Lower leg skin (tissue), 4 donors: ENCODE results near the gene PTPRN2. TPM values are rescaled to one million over a fixed set of nuclear protein-coding genes. Genes with fewer than 3 reads are reported as not detected.
"Not testable (repeated sequence)": the region's sequence is repeated elsewhere in the genome, so short reads cannot be mapped to it uniquely, and the experiment has no call there.

Source experiments
- DNase-seq, 2 donors: peaks; one replicate each; pipeline ENCODE4 v3.0.0-alpha.2; 2019; ENCODE audit warnings: low spot score in 2 of 2
- H3K4me3 ChIP-seq: fragments of 200-600 bp; sonication (generic); 2 replicates; pipeline ENCODE4 v1.5.1; 2017; ENCODE audit warnings: mild to moderate bottlenecking, low read depth; ENCODE audit not compliant: poor library complexity, severe bottlenecking
- POLR2A ChIP-seq, 2 donors: fragments of 450-650 bp; IDR thresholded peaks; one replicate each; pipeline ENCODE4 v1.6.1; 2016 to 2017; ENCODE audit warnings: antibody characterized with exemption in 2 of 2, mild to moderate bottlenecking in 1 of 2, moderate library complexity in 1 of 2
- WGBS, 2 donors: methylation state at CpG; one replicate each; pipeline ENCODE4 v1.1.5; 2018; 5-methylcytosine and 5-hydroxymethylcytosine counted together
- intact Hi-C: fragments of 100-400 bp; cut with DNase I; formaldehyde crosslinking; loops from one replicate; pipeline ENCODE4 v1.15.0; 2023; ENCODE audit warnings: low total_unique reads
- total RNA-seq, 4 donors: library from RNA; depleted of rRNA; stranded (reverse); fragments of >200 nt; gene quantifications; one replicate each; pipeline ENCODE4 v1.1.0, GENCODE V29; 2016
- TF ChIP-seq, protein P1 (sequence below), 3 donors: fragments of 450-650 bp; IDR thresholded peaks; one replicate each; pipeline ENCODE4 v1.5.1; 2016; ENCODE audit warnings: antibody characterized with exemption in 3 of 3, mild to moderate bottlenecking in 3 of 3, moderate library complexity in 2 of 3

PTPRN2 gene
- total RNA-seq, 4 donors from 2014 or later = 0.11 to 1.6 (median 0.92) TPM

- intact Hi-C loops = no loop called here
- no peak overlapping the region for H3K4me3 ChIP-seq
- peak in 1 of 2 donors; percentile 77 for DNase-seq
- TF ChIP-seq POLR2A (IDR thresholded peaks at IDR 0.05) = no peak
- TF ChIP-seq, protein P1, sequence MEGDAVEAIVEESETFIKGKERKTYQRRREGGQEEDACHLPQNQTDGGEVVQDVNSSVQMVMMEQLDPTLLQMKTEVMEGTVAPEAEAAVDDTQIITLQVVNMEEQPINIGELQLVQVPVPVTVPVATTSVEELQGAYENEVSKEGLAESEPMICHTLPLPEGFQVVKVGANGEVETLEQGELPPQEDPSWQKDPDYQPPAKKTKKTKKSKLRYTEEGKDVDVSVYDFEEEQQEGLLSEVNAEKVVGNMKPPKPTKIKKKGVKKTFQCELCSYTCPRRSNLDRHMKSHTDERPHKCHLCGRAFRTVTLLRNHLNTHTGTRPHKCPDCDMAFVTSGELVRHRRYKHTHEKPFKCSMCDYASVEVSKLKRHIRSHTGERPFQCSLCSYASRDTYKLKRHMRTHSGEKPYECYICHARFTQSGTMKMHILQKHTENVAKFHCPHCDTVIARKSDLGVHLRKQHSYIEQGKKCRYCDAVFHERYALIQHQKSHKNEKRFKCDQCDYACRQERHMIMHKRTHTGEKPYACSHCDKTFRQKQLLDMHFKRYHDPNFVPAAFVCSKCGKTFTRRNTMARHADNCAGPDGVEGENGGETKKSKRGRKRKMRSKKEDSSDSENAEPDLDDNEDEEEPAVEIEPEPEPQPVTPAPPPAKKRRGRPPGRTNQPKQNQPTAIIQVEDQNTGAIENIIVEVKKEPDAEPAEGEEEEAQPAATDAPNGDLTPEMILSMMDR (IDR thresholded peaks at IDR 0.05) = no peak
- WGBS, 2 donors = 83 to 85% methylated on average over 10 of the region's 10 CpGs
Measured at GRCh38 chr7:158343936-158344455, 243.6 kb downstream of the PTPRN2 start.

DNA sequence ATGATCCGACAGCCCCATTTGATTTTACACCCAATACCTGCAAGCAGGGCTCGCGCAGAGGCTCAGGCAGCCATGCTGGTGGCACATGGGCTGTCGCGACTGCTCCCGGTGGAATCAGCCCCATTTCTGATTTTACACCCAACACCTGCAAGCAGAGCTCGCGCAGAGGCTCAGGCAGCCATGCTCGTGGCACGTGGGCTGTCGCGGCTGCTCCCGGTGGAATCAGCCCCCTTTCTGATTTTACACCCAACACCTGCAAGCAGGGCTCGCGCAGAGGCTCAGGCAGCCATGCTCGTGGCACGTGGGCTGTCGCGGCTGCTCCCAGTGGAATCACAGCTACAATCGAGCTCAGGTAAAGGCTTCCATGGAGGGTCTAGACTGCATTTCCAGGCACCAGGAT, 244.1 kb downstream of the PTPRN2 start:
- 88 to 93% methylated on average over 20 of the region's 20 CpGs for WGBS, 2 donors
- no peak overlapping the region for H3K4me3 ChIP-seq
- intact Hi-C loops = no loop called here
- TF ChIP-seq, protein P1 (IDR thresholded peaks at IDR 0.05) = no peak
- no peak for TF ChIP-seq POLR2A (IDR thresholded peaks at IDR 0.05)
- DNase-seq = peak in 1 of 2 donors; percentile 45

DNA sequence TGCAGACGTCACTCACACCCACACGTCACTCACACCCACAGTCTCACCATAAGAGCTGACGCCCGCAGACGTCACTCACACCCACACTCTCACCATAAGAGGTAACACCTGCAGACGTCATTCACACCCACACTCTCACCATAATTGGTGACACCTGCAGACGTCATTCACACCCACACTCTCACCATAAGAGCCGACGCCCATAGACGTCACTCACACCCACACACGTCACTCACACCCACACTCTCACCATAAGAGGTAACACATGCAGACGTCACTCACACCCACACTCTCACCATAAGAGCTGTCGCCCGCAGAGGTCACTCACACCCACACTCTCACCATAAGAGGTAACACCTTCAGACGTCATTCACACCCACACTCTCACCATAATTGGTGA, 246.5 kb downstream of the PTPRN2 start:
- intact Hi-C loops, H3K4me3 ChIP-seq: not testable (repeated sequence)
- DNase-seq = peak in 1 of 2 donors; percentile 46
- WGBS, 2 donors = 79 to 83% methylated on average over 13 of the region's 15 CpGs

GRCh38 chr7:158336952-158337351, 250.7 kb downstream of the PTPRN2 start:
- peak in 1 of 2 donors; percentile 76 for DNase-seq
- WGBS, 2 donors = 74 to 96% methylated on average over 7 to 9 of the region's 9 CpGs
- H3K4me3 ChIP-seq, intact Hi-C loops: not testable (repeated sequence)

DNA sequence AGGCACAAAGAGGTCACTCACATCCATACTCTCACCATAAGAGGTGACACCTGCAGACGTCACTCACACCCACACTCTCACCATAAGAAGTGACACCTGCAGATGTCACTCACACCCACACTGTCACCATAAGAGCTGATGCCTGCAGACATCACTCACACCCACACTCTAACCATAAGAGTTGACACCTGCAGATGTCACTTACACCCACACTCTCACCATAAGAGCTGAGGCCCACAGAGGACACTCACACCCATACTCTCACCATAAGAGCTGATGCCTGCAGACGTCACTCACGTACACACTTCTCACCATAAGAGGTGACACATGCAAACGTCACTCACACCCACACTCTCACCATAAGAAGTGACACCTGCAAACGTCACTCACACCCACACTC, 255.1 kb downstream of the PTPRN2 start:
- DNase-seq, H3K4me3 ChIP-seq, intact Hi-C loops: not testable (repeated sequence)
- WGBS, 2 donors = 76 to 83% methylated on average over 4 of the region's 5 CpGs

DNA sequence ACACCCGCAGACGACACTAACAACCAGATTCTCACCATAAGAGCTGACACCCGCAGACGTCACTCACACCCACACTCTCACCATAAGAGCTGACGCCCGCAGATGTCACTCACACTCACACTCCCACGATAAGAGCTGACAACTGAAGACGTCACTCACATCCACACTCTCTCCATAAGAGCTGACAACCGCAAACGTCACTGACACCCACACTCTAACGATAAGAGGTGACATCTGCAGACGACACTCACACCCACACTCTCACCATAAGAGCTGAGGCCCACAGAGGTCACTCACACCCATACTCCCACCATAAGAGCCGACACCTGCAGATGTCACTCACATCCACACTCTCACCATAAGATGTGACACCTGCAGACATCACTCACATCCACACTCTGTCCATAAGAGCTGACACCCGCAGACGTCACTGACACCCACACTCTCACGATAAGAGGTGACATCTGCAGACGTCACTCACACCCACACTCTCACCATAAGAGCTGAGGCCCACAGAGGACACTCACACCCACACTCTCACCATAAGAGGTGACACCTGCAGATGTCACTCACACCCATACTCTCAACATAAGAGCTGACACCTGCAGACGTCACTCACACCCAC, 255.7 kb downstream of the PTPRN2 start:
- 88 to 90% methylated on average over 18 of the region's 18 CpGs for WGBS, 2 donors
- intact Hi-C loops, DNase-seq, H3K4me3 ChIP-seq: not testable (repeated sequence)

DNA sequence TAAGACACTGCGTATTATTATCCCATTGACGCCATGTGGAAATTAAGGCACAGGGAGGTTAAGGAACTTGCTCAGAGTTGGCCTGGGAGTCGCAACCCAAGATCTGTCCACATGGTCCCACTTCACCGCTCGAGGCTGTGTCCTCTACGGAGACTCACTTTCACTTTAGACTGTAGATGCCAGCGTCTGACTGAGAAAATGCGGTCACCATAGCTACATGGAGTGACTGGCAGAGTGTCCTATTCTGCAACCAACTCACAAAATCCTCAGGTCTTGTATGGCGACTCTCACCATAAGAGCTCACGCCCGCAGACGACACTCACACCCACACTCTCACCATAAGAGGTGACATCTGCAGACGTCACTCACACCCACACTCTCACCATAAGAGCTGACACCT, 257.9 kb downstream of the PTPRN2 start:
- DNase-seq = peak in 1 of 2 donors; percentile 66
- 89 to 90% methylated on average over 13 of the region's 13 CpGs for WGBS, 2 donors

More for the DNA sequence above, 257.9 kb downstream of the PTPRN2 start:
- H3K4me3 ChIP-seq = no peak overlapping the region
- TF ChIP-seq, protein P1 (IDR thresholded peaks at IDR 0.05) = no peak
- no peak for TF ChIP-seq POLR2A (IDR thresholded peaks at IDR 0.05)
- intact Hi-C loops = no loop called here
